22Rv1 (cell line): ENCODE results near the gene ZIC4.

Experiments
- H3K27ac ChIP-seq: fragments of 450-650 bp; 2 replicates; pipeline ENCODE4 v1.5.1; 2017
- CTCF ChIP-seq: fragments of 450-650 bp; IDR thresholded peaks from 2 replicates; pipeline ENCODE4 v1.5.1; 2017; ENCODE audit warnings: mild to moderate bottlenecking
- ZFX ChIP-seq: fragments of 450-650 bp; IDR thresholded peaks from 2 replicates; pipeline ENCODE4 v1.6.1; 2017; ENCODE audit warnings: antibody characterized with exemption, borderline replicate concordance

ZIC4 gene

GRCh38 chr3:147406028-147406931, at the start of gene ZIC4:
TSS of gene ZIC4 (minus strand) at chr3:147406543. CDS start at chr3:147402797, 3,746 bp downstream.
- TF ChIP-seq ZFX: no peak
- no peak for TF ChIP-seq CTCF
- no peak within 1 kb of the TSS for H3K27ac ChIP-seq

GRCh38 chr3:147449669-147450068, 43.3 kb upstream of the ZIC4 start:
- TF ChIP-seq ZFX (no peak), CTCF (no peak)
- no peak overlapping the region for H3K27ac ChIP-seq

- H3K27ac ChIP-seq: no peak overlapping the region
- TF ChIP-seq CTCF (no peak), ZFX (no peak)
Measured at GRCh38 chr3:147447224-147447623, 40.9 kb upstream of the ZIC4 start.

GRCh38 chr3:147431751-147432150, 25.4 kb upstream of the ZIC4 start:
- TF ChIP-seq CTCF (no peak), ZFX (no peak)
- no peak overlapping the region for H3K27ac ChIP-seq

GRCh38 chr3:147428754-147429153, 22.4 kb upstream of the ZIC4 start:
- TF ChIP-seq ZFX (no peak), CTCF (no peak)
- H3K27ac ChIP-seq: no peak overlapping the region

- no peak overlapping the region for H3K27ac ChIP-seq
- no peak for TF ChIP-seq CTCF
- TF ChIP-seq ZFX: no peak
Measured at GRCh38 chr3:147428326-147428725, 22.0 kb upstream of the ZIC4 start.

GRCh38 chr3:147427746-147428145, 21.4 kb upstream of the ZIC4 start:
- TF ChIP-seq CTCF (no peak), ZFX (no peak)

More at GRCh38 chr3:147427746-147428145, 21.4 kb upstream of the ZIC4 start:
- H3K27ac ChIP-seq: no peak overlapping the region
